HG03095 (cell line): Measurements from ENCODE around the gene OR3A2.
"Not testable (repeated sequence)": the region's sequence is repeated elsewhere in the genome, so short reads cannot be mapped to it uniquely, and the experiment has no call there.

Experiments used
- ATAC-seq: cut with Tn5 transposase; IDR thresholded peaks from one replicate; pipeline ENCODE4 v1.9.1; 2021; ENCODE audit warnings: moderate library complexity; ENCODE audit not compliant: unreplicated experiment

The OR3A2 gene

DNA sequence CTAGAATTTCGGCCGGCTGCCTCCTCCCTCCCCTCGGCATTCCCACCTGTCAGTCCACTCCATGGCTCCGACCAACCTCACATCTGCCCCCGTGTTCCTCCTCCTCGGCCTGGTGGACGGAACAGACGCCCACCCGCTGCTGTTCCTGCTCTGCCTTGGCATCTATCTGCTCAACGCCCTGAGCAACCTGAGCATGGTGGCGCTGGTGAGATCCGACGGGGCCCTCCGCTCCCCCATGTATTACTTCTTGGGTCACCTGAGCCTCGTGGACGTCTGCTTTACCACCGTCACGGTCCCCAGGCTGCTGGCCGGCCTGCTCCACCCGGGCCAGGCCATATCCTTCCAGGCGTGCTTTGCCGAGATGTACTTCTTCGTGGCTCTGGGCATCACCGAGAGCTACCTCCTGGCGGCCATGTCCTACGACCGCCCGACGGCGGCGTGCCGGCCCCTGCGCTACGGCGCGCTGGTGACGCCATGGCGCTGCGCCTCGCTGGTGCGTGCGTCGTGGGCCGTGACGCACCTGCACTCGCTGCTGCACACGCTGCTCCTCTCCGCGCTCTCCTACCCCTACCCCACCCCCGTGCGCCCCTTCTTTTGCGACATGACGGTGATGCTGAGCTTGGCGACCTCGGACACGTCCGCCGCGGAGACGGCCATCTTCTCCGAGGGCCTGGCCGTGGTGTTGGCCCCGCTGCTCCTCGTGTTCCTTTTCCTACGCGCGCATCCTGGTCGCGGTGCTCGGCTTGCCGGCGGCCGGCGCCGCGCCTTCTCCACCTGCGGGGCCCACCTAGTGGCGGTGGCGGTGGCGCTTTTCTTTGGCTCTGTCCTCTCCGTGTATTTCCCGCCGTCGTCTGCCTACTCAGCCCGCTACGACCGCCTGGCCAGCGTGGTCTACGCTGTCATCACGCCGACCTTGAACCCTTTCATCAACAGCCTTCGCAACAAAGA is at the start of gene OR3A2:
OR3A2 (minus strand) TSS at position 440 of the 948 bp plus-strand sequence.
- ATAC-seq, result no peak

DNA sequence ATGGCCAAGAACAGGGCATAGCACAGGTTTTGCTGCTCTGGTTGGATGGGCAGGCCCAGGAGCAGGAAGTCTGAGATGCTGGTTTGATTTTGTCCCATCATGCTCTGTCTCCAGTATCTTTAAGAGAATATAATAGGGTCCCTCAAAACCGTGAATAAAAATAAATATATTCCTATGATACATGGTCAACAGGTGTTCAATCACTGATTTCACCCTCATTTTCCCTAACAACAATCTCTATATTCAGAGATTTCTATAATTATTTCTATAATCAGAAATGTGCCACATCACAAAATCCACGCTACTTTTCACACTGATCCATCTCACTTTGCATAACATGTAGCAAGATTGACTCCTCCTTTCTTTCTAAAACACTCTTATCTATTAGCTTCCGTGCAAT is 47.6 kb upstream of the OR3A2 start, which contains the start of gene OR1E2:
OR1E2 (minus strand) TSS at position 101 of the 400 bp plus-strand sequence; CDS start at position 101, 0 bp downstream.
- no peak for ATAC-seq

DNA sequence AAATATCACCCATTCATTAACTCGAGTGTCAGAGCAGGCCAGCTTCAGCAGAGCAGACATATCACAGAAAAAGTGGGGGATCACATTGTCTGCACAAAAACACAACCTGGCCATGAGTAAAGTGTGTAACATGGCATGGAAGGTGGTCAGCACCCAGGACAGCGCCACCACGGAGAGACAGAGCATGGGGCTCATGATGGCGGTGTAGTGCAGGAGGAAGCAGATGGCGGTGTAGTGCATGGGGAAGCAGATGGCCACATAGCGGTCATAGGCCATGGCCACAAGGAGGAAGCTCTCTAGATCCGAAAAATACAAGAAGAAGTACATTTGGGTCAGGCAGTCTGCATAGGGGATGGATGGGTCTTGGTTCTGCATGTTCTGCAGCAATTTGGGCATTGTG is 47.1 kb upstream of the OR3A2 start:
- not testable (repeated sequence) for ATAC-seq

DNA sequence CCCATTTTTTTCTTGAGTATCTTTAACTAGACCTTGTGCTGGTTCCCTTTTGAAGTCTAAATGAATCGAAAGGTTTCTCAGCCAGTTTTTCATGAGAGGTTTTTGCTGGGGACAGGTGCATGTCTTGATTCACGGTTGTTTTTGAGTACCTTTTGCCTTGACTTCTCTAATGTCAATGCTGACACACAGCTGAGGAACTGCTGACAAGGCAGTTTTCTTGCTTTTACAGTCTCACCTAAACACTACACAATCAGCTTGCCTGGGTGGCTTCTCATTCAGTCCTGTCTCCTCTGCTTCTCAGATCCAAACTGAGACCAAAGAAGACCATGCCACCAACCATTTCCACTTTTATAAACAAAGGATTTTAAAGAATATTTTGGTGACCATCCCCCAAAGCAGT is 32.1 kb upstream of the OR3A2 start:
- ATAC-seq, result no peak

DNA sequence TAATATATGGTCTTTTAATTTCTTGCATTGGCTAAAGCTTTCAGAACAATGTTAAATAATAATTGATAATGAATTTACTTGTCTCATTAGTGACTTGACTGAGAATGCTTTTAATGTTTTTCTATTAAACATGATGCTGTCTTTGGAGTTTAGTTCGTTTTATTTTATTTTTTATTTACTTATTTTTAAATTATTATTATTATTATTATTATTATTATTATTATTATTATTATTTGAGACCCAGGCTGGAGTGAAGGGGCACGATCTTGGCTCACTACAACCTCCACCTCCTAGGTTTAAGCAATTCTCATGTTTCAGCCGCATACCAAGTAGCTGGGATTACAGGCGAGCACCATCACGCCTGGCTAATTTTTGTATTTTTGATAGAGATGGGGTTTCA is 29.5 kb upstream of the OR3A2 start:
- no peak for ATAC-seq

DNA sequence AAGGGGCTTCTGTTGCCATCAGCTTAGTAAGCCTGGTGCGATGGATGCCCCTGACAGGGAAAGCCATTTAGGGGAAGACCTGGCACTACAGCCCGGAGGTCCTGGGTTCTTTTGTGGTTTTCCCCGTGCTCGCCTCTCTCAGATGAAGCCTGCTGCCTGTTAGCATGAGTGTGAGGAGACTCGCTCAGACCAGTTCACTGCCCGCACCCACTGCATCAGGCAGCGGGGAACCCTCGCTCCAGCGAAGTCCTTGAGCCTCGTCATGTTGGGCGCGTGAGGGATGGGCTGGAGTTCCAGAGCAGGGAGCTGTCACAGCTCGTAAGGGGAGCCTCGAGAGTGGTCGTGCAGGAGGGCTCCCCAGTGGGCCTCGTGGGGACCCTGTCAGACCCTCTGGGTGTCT is 26.1 kb upstream of the OR3A2 start:
- not testable (repeated sequence) for ATAC-seq

DNA sequence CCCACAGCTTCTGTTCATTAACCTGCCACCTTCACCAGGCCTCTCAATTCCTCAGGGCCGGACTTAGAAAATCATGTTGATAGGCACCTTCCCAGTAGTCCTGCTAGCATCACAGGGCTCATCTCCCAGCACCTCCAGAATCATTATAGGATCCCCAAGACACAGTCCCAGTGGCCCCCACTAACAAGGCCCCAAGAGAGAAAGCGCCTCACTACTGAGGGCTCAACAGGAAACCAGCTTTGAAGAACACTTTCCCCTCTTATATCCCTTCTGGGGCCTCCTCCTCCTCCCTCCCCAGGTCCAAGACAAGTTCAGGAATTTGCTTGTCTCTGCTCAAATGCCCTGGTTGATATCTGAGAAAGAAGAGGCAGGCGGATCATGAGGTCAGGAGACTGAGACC is 25.0 kb upstream of the OR3A2 start, which contains the start of gene OR3A3:
OR3A3 (plus strand) TSS at position 301 of the 400 bp plus-strand sequence.
- no peak for ATAC-seq

DNA sequence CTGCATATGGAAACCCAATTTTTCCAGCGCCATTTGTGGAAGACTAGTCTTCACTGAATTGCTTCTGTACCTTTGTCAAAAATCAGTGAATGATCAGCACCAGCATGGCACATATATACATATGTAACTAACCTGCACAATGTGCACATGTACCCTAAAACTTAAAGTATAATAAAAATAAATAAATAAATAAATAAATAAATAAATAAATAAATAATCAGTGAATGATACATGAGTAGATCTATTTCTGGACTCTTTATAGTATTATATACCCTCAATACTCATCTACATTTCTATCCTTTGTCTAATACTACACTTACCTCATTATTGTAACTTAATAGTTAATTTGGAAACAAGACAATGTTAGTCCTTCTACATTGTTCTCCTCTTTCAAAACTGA is 17.7 kb upstream of the OR3A2 start:
- not testable (repeated sequence) for ATAC-seq

DNA sequence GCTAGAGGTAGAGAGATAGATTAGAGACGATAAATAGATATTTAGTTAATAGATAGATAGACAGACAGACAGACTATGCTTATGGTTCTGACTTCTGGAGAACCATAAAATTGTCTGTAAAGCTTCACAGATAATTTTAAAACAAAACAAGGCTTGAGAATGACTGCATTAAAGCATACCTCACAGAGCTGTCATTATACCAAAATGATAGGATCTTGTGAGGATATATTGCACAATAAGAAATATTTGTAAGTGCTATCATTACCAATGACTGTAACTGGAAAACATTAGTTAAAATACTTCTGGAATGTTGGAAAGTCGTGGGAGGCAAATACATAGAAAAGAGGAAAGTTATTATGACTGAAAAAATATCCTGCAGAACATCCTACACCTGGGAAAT is 15.7 kb upstream of the OR3A2 start:
- ATAC-seq, result no peak

DNA sequence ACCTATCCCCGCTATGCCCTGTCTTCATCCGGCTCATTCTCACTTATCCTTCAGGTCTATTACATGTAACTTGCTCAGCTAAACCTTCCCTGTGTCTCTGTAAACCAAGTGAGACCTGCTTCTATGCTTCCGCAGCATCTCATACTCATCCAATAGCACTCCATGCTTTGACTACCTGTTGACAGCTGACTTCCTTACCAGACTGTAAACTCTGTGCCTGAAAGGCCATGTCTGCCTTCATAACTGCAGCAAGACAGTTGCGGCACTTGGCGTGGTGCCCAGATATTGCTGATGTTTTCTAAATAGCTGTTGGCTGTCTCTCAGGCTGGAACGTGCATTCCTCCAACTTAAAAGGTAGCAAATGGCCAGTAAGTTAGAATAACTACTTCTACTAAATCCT is 13.9 kb upstream of the OR3A2 start:
- no peak for ATAC-seq

DNA sequence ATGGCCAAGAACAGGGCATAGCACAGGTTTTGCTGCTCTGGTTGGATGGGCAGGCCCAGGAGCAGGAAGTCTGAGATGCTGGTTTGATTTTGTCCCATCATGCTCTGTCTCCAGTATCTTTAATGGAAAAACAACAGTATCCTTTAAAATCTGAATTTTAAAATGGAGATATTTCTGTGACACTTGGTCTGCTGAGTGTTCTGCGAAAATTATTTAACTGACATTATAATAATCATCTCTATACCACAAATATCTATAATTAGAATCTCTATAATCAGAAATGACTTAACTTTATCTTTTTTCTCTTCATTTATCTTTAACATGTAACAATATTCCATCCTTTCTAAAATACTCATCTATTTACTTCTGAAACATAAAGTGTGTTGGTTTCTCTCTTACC is 12.2 kb upstream of the OR3A2 start, which contains the start of gene OR1E1:
OR1E1 (minus strand) TSS at position 101 of the 400 bp plus-strand sequence; CDS start at position 101, 0 bp downstream.
- no peak for ATAC-seq

DNA sequence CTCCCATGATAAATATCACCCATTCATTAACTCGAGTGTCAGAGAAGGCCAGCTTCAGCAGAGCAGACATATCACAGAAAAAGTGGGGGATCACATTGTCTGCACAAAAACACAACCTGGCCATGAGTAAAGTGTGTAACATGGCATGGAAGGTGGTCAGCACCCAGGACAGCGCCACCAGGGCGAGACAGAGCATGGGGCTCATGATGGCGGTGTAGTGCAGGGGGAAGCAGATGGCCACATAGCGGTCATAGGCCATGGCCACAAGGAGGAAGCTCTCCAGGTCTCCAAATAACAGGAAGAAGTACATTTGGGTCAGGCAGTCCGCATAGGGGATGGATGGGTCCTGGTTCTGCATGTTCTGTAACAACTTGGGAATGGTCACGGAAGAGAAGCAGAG is 11.7 kb upstream of the OR3A2 start:
- not testable (repeated sequence) for ATAC-seq

DNA sequence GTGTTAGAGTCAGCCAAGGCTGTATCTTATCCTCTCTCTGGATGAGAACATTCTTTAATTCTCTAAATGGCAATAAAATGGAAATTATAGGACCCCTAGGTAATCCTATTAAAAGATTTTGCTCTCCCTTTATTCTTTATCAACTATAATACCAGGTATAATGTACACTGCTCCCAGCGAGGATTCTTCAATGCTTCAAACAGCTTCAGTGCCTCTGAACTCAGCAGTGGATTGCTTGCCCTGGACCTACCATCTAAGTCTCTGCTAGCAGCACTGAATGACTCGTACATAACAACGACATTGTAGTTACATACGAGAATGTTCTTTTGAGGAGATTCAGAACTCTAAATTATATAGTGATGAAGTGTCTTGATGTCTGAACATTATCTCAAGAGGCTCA is 3.7 kb upstream of the OR3A2 start:
- no peak for ATAC-seq

DNA sequence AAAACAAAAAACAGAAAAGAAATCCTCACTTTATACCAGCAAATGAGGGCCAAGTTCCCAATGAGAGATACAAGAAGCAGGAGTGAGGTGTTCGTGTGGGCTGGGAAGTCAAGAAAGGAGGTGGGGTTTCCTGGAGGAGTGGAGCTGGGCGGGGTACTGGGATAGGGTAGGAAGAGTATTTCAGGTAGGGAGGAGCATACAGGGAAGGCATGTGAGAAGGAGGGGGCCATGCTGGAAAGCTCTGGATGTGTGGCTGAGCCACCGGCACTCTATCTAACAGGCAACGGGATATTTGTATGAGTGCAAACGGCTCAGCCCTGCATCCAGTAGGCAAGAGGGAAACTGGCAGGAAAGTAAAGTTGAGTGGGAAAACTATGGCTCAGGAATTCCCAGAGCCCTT is 4.2 kb downstream of the OR3A2 start:
- ATAC-seq, result no peak

DNA sequence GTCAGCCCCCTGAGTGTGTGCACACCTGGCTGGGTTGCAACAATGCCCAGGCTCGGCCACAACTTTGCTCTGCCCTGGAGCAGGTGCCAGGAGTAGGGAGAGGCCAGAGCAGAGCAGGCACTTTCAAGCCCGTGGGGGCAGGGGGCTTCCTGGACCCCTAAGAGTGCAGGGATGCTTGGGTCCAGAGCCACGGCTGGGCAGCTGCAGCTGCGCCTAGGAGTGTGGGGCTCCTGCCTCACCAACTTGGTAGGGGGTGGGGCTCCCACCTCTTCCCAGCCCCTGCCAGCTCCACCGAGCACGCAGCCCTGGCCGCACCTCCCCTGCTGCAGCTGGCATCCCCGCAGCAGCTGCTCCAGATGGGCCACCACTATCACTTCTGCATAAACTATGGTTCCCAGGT is 7.8 kb downstream of the OR3A2 start:
- no peak for ATAC-seq

DNA sequence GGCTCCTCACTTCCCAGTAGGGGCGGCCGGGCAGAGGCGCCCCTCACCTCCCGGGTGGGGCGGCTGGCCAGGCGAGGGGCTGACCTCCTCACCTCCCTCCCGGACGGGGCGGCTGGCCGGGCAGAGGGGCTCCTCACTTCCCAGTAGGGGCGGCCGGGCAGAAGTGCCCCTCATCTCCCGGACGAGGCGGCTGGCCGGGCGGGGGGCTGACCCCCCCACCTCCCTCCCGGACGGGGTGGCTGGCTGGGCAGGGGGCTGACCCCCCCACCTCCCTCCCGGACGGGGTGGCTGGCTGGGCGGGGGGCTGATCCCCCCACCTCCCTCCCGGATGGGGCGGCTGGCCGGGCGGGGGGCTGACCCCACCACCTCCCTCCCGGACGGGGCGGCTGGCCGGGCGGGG is 14.9 kb downstream of the OR3A2 start:
- ATAC-seq, result not testable (repeated sequence)

DNA sequence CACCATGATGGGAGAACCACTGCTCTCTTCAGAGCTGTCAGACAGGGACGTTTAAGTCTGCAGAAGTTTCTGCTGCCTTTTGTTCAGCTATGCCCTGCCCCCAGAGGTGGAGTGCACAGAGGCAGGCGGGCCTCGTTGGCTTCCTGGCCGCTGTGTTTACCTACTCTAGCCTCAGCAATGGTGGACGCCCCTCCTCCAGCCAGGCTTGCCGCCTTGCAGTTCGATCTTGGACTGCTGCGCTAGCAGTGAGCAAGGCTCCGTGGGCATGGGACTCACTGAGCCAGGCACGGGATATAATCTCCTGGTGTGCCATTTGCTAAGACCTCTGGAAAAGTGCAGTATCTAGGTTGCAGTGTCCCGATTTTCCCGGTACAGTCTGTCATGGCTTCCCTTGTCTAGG is 43.3 kb downstream of the OR3A2 start:
- not testable (repeated sequence) for ATAC-seq

DNA sequence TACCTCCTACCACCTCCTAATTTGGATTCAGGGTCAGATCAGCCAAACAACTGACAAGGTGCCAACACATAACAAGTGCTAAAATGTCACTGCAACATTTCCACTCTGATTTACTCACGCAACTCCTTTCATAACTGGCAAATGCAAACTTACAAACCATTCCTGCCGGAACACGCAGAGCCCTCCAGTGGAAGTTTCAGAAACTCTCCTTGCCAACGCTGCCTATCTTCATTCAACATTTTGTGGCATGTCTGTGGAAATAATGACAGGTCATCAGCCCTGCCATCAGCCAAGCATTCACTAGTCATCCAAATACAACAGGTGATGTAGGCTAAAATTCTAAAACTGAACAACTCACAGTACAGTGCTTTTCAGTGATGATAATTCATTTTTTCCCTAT is 50.2 kb downstream of the OR3A2 start:
- ATAC-seq, result no peak

DNA sequence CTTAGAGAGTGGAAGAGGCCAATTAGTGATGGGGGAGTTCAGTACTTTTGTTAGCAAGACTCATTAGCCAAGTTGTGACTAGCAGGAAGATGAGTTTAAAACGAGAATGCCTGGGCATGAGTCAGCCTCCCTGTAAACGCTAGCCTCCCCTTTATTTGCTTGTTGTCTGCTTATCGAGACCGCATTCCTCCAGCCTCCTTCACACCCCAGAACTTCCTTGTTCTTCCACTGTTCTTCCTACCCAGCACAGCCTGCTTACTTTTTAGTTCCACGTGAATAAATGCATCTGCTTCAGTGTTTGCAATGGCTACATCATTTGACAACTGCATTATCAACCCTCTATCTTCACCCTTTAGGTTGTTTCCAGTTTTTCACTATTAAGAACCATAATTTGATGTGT is 67.8 kb downstream of the OR3A2 start:
- ATAC-seq, result no peak

DNA sequence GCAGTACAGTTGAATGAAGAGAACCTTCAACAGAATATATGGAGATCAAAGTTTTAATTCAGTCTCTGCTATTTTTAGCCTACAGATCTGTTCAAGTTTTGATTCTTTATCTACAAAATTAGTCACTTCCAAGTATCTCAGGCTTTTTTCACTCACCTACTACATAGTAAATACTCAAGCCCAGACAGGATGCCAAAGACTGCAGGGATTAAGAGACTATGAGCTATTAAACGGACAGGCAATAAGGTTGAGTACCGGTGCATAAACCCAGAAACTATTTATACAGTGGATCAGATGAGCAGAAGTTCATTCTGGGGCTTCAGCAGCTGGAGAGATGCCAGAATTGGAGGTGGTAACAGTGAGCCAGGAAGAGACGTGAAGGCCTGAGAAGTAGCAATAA is 69.3 kb downstream of the OR3A2 start:
- no peak for ATAC-seq

DNA sequence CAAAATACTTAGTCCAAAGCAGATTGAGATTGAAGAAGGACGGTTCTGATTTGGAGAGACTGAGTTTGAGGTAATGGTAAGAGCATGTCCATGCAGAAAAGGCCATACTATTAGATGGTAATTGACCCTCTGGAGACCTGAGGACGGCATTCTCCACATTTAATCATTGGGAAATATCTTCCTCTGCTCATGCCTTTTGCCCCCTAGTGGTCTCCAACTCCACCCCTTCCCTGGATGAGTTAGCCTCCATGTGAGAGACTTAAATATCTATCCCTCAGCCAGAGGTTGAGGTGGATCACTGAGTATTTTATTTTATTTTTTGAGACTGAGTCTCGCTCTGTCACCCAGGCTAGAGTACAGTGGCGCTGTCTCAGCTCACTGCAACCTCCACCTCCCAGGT is 77.5 kb downstream of the OR3A2 start:
- ATAC-seq, result no peak

DNA sequence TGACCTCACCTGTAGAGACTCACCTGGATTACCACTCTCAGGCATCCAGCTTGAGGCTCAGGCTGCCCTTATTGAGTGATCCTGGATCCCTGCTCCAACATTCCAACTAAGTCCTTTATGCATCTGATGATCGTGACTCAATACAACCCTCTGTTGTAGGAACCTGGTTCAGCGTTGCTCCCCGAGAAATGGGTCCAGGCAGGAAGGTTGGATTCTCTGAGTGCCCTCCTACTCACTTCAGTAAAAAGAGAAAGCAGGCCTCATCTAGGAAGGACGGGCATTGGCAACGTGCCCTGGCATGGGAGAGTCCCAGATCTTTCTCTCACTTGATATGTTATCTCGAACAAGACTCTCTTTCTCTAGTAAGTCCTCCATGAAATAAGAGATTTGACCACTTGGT is 87.8 kb downstream of the OR3A2 start, which contains the start of gene OR3A1:
OR3A1 (minus strand) TSS at position 101 of the 400 bp plus-strand sequence. CDS start 5,778 bp downstream, outside the sequence.
- no peak for ATAC-seq
